OCI-LY7 (cell line): ENCODE results near the gene RGS10.

Experiments used
- EZH2phosphoT487 ChIP-seq: fragments of 200-600 bp; sonication (generic); IDR thresholded peaks from 2 replicates; pipeline ENCODE4 v1.6.1; 2018; ENCODE audit warnings: low read depth, borderline replicate concordance, mild to moderate bottlenecking, mixed run types, antibody characterized with exemption, low read length, moderate library complexity, mixed read lengths
- TF ChIP-seq, protein P1 (sequence below): fragments of 200-600 bp; sonication (generic); conservative IDR thresholded peaks from 2 replicates; pipeline ENCODE4 v1.5.1; 2014; ENCODE audit warnings: mild to moderate bottlenecking, antibody characterized with exemption, low read length, moderate library complexity, mixed read lengths

DNA sequence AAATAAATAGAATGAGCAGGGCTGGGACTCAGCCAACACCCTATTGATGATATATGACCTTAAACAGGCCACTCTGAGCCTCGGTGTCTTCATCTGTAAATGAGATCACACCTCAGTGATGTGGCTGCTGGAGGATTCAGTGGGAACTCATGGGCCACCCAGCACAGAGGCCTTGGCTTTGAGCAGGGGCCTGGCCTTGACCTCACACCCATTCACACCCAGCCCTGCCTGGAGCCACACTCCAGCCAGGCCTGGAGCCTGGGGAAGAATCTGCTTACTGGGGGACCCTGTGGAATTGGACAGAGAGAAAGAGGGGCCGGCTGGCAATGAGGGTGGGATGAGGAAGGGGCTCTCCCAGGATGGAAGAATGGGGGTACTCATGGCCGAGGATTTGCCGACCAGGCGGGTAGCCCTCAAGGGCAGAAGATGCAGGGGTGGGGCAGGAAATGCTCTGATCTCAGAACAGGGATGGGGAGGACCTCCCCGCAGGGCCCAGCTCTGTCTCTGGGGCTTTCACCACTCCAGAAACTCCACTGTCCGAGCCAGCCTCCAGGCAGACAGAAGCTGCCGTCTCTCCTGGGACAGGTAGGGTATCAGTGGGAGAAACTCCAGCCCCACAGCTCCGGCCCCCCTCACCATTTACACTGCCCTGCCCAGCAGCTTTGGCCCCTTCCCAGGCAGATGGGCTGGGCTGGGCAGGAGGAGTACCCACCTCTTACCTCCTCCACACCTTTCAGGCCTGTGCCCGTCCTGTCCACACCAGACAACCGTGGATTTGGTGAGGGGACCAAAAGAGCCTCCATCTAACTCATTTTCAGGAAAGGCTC, 81.9 kb downstream of the RGS10 start:
- TF ChIP-seq, protein P1, sequence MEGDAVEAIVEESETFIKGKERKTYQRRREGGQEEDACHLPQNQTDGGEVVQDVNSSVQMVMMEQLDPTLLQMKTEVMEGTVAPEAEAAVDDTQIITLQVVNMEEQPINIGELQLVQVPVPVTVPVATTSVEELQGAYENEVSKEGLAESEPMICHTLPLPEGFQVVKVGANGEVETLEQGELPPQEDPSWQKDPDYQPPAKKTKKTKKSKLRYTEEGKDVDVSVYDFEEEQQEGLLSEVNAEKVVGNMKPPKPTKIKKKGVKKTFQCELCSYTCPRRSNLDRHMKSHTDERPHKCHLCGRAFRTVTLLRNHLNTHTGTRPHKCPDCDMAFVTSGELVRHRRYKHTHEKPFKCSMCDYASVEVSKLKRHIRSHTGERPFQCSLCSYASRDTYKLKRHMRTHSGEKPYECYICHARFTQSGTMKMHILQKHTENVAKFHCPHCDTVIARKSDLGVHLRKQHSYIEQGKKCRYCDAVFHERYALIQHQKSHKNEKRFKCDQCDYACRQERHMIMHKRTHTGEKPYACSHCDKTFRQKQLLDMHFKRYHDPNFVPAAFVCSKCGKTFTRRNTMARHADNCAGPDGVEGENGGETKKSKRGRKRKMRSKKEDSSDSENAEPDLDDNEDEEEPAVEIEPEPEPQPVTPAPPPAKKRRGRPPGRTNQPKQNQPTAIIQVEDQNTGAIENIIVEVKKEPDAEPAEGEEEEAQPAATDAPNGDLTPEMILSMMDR, result no peak
- TF ChIP-seq EZH2phosphoT487, result no peak
